Ectodermal cell (in vitro differentiated cells): Measurements from ENCODE around the gene PCDHGA9.
A peak's percentile ranks its signal among the peaks of the same experiment; 100 is the strongest.
"Not testable (repeated sequence)": the region's sequence is repeated elsewhere in the genome, so short reads cannot be mapped to it uniquely, and the experiment has no call there.

Experiments used
- H3K27ac ChIP-seq: 2 replicates; pipeline ENCODE4 v1.7.0; 2013; ENCODE audit warnings: mild to moderate bottlenecking, low read depth, low read length; ENCODE audit not compliant: insufficient read depth, poor library complexity, severe bottlenecking
- H3K27me3 ChIP-seq: 2 replicates; pipeline ENCODE4 v1.7.0; 2013; ENCODE audit warnings: mild to moderate bottlenecking, low read length; ENCODE audit not compliant: insufficient read depth, control insufficient read depth, poor library complexity, severe bottlenecking
- H3K36me3 ChIP-seq: one replicate; pipeline ENCODE4 v1.7.0; 2013; ENCODE audit warnings: low read length; ENCODE audit not compliant: control insufficient read depth, insufficient read depth
- H3K4me1 ChIP-seq: one replicate; pipeline ENCODE4 v1.7.0; 2013; ENCODE audit warnings: low read length; ENCODE audit not compliant: control insufficient read depth, insufficient read depth
- H3K4me3 ChIP-seq: 2 replicates; pipeline ENCODE4 v1.7.0; 2013; ENCODE audit warnings: low read depth, low read length, control low read depth; ENCODE audit not compliant: insufficient read depth
- H3K9me3 ChIP-seq: 2 replicates; pipeline ENCODE4 v1.7.0; 2013; ENCODE audit warnings: mild to moderate bottlenecking, low read length, moderate library complexity; ENCODE audit not compliant: control insufficient read depth
- WGBS, 2 experiments: methylation state at CpG; one replicate each; pipeline ENCODE4 v1.1.7; 2013; ENCODE audit warnings: missing lambda C conversion rate in 2 of 2; 5-methylcytosine and 5-hydroxymethylcytosine counted together

Gene PCDHGA9

DNA sequence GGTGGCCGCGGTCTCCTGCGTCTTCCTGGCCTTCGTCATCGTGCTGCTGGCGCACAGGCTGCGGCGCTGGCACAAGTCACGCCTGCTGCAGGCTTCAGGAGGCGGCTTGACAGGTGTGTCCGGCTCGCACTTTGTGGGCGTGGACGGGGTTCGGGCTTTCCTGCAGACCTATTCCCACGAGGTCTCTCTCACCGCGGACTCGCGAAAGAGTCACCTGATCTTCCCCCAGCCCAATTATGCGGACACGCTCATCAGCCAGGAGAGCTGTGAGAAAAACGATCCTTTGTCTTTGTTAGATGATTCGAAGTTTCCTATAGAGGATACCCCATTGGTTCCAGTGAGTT, 12.7 kb downstream of the PCDHGA9 start:
- WGBS, 2 experiments: 96% methylated on average over 24 of the region's 24 CpGs
- not testable (repeated sequence) for H3K4me1 ChIP-seq, H3K4me3 ChIP-seq, H3K27ac ChIP-seq, H3K27me3 ChIP-seq
- peaks cover 11% of the 10 kb centered on the region for H3K9me3 ChIP-seq
- peaks cover 48% of the 10 kb centered on the region for H3K36me3 ChIP-seq

DNA sequence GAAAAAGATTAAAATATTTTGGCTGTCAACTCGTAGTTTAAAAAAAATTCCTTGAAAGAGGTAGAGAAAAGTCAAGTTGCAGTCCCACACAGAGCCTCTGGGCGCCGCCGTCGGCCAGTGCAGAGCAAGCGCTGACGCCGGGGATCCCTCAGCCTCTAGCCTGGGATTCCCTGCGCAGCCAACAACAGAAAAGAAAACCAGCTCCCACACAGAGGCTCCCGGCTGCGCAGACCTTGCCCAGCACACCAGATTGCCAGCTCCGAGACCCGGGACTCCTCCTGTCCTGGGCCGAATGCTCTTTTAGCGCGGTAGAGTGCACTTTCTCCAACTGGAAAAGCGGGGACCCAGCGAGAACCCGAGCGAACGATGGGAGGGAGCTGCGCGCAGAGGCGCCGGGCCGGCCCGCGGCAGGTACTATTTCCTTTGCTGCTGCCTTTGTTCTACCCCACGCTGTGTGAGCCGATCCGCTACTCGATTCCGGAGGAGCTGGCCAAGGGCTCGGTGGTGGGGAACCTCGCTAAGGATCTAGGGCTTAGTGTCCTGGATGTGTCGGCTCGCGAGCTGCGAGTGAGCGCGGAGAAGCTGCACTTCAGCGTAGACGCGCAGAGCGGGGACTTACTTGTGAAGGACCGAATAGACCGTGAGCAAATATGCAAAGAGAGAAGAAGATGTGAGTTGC, 15.1 kb downstream of the PCDHGA9 start, which contains the start of gene PCDHGB7:
Gene PCDHGB7 (plus strand): TSS at position 184 of the 679 bp plus-strand sequence. CDS start 183 bp downstream, at position 367.
- not testable (repeated sequence) for H3K27me3 ChIP-seq, H3K4me1 ChIP-seq, H3K27ac ChIP-seq
- Histone ChIP-seq H3K4me3 (peak within 1 kb of the TSS; percentile 24), H3K9me3 (peaks cover 22% of the 10 kb centered on the region), H3K36me3 (peaks cover 64% of the 10 kb centered on the region)
- WGBS, 2 experiments: 54 to 60% methylated on average over 45 to 46 of the region's 47 CpGs

DNA sequence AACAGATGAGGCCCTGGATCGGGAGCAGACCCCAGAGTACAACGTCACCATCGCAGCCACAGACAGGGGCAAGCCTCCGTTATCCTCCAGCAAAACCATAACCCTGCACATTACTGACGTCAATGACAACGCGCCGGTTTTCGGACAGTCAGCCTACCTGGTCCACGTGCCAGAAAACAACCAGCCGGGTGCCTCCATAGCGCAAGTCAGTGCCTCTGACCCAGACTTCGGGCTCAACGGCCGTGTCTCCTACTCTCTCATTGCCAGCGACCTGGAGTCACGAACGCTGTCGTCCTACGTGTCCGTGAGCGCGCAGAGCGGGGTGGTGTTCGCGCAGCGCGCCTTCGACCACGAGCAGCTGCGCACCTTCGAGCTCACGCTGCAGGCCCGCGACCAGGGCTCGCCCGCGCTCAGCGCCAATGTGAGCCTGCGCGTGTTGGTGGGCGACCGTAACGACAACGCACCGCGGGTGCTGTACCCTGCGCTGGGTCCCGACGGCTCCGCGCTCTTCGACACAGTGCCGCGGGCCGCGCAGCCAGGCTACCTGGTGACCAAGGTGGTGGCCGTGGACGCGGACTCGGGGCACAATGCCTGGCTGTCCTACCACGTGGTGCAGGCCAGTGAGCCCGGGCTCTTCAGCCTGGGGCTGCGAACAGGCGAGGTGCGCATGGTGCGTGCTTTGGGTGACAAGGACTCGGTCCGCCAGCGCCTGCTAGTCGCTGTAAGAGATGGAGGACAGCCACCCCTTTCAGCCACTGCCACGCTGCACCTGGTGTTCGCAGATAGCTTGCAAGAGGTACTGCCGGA, 16.7 kb downstream of the PCDHGA9 start:
- H3K9me3 ChIP-seq: peaks cover 22% of the 10 kb centered on the region
- no peaks in the 10 kb centered on the region for H3K4me1 ChIP-seq
- 96 to 97% methylated on average over 74 of the region's 74 CpGs for WGBS, 2 experiments
- H3K4me3 ChIP-seq: no peak overlapping the region
- peaks cover 58% of the 10 kb centered on the region for H3K36me3 ChIP-seq
- H3K27ac ChIP-seq: no peak overlapping the region
- H3K27me3 ChIP-seq: no peaks in the 10 kb centered on the region

DNA sequence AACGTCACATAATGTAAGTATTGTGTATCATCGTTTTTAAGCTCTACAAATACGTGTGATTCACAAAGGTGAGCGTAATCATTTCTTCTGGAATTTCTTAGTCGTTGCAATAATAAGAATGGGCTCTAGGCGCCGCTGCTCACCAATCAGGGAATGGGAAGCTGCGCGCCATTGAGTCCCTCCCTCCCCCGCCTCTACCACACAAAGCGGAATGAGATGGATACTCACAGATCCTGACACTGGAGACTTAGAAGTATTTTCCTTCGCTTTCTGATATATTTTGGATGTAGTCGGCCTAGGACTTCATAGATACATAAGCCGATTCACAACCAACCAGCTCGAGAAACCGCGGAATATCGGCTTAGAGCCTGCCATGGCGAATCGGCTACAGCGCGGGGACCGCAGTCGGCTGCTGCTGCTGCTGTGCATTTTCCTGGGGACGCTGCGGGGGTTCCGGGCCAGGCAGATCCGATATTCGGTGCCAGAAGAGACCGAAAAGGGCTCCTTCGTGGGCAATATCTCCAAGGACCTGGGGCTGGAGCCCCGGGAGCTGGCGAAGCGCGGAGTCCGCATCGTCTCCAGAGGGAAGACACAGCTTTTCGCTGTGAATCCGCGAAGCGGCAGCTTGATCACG, 18.4 kb downstream of the PCDHGA9 start, which contains the start of gene PCDHGA11:
Gene PCDHGA11 (plus strand): TSS at position 197 of the 634 bp plus-strand sequence. CDS start 177 bp downstream, at position 374.
- WGBS, 2 experiments: 91 to 92% methylated on average over 42 of the region's 42 CpGs
- Histone ChIP-seq H3K27me3 (no peaks in the 10 kb centered on the region), H3K4me1 (no peaks in the 10 kb centered on the region), H3K36me3 (peaks cover 46% of the 10 kb centered on the region), H3K27ac (no peak within 1 kb of the TSS), H3K9me3 (peaks cover 20% of the 10 kb centered on the region), H3K4me3 (no peak within 1 kb of the TSS)

DNA sequence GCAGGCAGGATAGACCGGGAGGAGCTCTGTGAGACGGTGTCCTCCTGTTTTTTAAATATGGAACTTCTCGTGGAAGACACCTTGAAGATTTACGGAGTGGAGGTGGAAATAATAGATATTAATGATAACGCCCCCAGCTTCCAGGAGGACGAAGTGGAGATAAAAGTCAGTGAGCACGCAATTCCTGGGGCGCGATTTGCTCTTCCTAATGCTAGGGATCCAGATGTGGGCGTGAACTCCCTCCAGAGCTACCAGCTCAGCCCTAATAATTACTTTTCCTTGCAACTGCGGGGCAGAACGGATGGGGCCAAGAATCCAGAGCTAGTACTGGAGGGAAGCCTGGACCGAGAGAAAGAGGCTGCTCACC, 18.9 kb downstream of the PCDHGA9 start:
- no peaks in the 10 kb centered on the region for H3K4me1 ChIP-seq
- peaks cover 47% of the 10 kb centered on the region for H3K36me3 ChIP-seq
- H3K27me3 ChIP-seq: no peaks in the 10 kb centered on the region
- 94% methylated on average over 13 of the region's 13 CpGs for WGBS, 2 experiments
- no peak overlapping the region for H3K27ac ChIP-seq
- no peak overlapping the region for H3K4me3 ChIP-seq
- H3K9me3 ChIP-seq: peaks cover 20% of the 10 kb centered on the region

DNA sequence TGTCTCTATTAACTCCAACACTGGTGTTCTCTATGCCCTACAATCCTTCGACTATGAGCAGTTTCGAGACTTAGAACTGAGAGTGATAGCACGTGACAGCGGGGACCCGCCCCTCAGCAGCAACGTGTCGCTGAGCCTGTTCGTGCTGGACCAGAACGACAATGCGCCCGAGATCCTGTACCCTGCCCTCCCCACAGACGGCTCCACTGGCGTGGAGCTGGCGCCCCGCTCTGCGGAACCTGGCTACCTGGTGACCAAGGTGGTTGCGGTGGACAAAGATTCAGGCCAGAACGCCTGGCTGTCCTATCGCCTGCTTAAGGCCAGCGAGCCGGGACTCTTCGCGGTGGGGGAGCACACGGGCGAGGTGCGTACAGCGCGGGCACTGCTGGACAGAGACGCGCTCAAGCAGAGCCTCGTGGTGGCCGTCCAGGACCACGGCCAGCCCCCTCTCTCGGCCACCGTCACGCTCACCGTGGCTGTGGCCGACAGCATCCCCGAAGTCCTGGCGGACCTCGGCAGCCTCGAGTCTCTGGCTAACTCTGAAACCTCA, 20.2 kb downstream of the PCDHGA9 start:
- Histone ChIP-seq H3K27ac (no peak overlapping the region), H3K9me3 (peaks cover 29% of the 10 kb centered on the region), H3K4me1 (no peaks in the 10 kb centered on the region), H3K36me3 (peaks cover 57% of the 10 kb centered on the region), H3K27me3 (no peaks in the 10 kb centered on the region), H3K4me3 (no peak overlapping the region)
- 97 to 98% methylated on average over 42 of the region's 42 CpGs for WGBS, 2 experiments

DNA sequence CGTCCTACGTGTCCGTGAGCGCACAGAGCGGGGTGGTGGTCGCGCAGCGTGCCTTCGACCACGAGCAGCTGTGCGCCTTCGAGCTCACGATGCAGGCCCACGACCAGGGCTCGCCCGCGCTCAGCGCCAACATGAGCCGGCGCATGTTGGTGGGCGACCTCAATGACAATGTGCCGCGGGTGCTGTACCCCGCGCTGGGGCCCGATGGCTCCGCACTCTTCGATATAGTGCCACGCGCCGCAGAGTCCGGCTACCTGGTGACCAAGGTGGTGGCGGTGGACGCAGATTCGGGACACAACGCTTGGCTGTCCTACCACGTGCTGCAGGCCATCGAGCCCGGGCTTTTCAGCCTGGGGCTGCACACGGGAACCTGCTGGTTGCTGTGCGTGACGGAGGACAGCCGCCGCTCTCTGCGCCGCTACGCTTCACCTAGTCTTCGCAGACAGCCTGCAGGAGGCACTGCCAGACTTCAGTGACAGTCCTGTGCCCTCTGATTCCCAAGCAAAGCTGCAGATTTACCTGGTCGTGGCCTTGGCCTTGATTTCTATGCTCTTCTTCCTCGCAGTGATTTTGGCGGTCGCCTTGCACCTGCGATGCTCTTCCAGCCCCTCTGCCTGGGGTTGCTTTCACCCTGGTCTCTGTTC, 25.3 kb downstream of the PCDHGA9 start:
- peaks cover 20% of the 10 kb centered on the region for H3K9me3 ChIP-seq
- 97 to 98% methylated on average over 53 of the region's 53 CpGs for WGBS, 2 experiments
- H3K27me3 ChIP-seq: no peaks in the 10 kb centered on the region
- H3K4me3 ChIP-seq: no peak overlapping the region
- peaks cover 49% of the 10 kb centered on the region for H3K36me3 ChIP-seq
- H3K27ac ChIP-seq: no peak overlapping the region
- no peaks in the 10 kb centered on the region for H3K4me1 ChIP-seq

DNA sequence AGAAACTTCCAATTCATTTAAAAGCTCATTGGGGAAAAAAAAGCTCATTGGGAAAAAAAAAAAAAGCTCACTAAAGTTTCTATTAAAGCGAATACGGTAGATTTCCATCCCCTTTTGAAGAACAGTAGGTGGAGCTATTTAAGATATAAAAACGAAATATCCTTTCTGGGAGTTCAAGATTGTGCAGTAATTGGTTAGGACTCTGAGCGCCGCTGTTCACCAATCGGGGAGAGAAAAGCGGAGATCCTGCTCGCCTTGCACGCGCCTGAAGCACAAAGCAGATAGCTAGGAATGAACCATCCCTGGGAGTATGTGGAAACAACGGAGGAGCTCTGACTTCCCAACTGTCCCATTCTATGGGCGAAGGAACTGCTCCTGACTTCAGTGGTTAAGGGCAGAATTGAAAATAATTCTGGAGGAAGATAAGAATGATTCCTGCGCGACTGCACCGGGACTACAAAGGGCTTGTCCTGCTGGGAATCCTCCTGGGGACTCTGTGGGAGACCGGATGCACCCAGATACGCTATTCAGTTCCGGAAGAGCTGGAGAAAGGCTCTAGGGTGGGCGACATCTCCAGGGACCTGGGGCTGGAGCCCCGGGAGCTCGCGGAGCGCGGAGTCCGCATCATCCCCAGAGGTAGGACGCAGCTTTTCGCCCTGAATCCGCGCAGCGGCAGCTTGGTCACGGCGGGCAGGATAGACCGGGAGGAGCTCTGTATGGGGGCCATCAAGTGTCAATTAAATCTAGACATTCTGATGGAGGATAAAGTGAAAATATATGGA, 27.9 kb downstream of the PCDHGA9 start, which contains the start of gene PCDHGA12:
Gene PCDHGA12 (plus strand): TSS at position 176 of the 782 bp plus-strand sequence. CDS start 253 bp downstream, at position 429.
- Histone ChIP-seq H3K4me3 (no peak within 1 kb of the TSS), H3K4me1 (no peaks in the 10 kb centered on the region), H3K27ac (no peak within 1 kb of the TSS), H3K27me3 (no peaks in the 10 kb centered on the region), H3K36me3 (peaks cover 46% of the 10 kb centered on the region), H3K9me3 (peaks cover 24% of the 10 kb centered on the region)
- 95% methylated on average over 33 of the region's 33 CpGs for WGBS, 2 experiments

DNA sequence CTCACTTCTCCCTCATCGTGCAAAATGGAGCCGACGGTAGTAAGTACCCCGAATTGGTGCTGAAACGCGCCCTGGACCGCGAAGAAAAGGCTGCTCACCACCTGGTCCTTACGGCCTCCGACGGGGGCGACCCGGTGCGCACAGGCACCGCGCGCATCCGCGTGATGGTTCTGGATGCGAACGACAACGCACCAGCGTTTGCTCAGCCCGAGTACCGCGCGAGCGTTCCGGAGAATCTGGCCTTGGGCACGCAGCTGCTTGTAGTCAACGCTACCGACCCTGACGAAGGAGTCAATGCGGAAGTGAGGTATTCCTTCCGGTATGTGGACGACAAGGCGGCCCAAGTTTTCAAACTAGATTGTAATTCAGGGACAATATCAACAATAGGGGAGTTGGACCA, 28.7 kb downstream of the PCDHGA9 start:
- Histone ChIP-seq H3K9me3 (peaks cover 24% of the 10 kb centered on the region), H3K4me3 (no peak overlapping the region), H3K4me1 (no peaks in the 10 kb centered on the region), H3K36me3 (peaks cover 41% of the 10 kb centered on the region), H3K27ac (no peak overlapping the region), H3K27me3 (no peaks in the 10 kb centered on the region)
- 96 to 97% methylated on average over 37 of the region's 37 CpGs for WGBS, 2 experiments
